PC-9 (cell line): ENCODE results near the gene CBL.

Experiments
- EZH2 ChIP-seq: fragments of 200-600 bp; sonication (generic); IDR thresholded peaks from 2 replicates; pipeline ENCODE4 v1.8.0; 2017; ENCODE audit warnings: antibody characterized with exemption, low read depth
- TF ChIP-seq, protein P1 (sequence below): fragments of 200-600 bp; sonication (generic); conservative IDR thresholded peaks from 2 replicates; pipeline ENCODE4 v1.6.1; 2017; ENCODE audit warnings: mixed run types, antibody characterized with exemption, mild to moderate bottlenecking, moderate library complexity

DNA sequence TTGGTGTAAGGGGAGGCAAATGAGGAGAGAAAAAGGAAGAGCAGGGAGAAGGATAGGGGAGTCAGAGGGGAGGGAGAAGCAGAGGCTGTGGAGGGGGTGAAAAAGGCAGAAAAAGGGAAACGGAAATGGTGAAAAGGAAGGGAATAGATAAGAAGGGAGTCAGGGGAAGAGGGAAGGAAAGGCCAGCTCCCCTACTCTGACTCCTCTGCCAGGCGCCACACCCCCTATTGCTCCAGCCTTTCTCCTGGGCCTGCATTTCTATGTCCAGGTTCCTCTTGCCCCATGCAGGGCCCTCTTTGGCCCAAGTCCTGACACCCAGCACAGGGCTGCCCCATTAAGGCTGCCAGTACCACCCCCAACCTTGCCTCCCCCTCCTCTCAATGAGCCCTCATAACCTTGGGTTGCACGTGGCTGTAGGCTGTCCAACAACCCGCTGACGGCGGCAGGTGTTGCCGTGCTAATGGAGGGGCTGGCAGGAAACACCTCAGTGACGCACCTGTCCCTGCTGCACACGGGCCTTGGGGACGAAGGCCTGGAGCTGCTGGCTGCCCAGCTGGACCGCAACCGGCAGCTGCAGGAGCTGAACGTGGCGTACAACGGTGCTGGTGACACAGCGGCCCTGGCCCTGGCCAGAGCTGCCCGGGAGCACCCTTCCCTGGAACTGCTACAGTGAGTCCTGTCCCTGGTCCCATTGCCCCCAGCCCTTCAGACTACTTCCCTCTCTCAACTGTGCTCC lies 24.3 kb upstream of the CBL start:
- TF ChIP-seq, protein P1, sequence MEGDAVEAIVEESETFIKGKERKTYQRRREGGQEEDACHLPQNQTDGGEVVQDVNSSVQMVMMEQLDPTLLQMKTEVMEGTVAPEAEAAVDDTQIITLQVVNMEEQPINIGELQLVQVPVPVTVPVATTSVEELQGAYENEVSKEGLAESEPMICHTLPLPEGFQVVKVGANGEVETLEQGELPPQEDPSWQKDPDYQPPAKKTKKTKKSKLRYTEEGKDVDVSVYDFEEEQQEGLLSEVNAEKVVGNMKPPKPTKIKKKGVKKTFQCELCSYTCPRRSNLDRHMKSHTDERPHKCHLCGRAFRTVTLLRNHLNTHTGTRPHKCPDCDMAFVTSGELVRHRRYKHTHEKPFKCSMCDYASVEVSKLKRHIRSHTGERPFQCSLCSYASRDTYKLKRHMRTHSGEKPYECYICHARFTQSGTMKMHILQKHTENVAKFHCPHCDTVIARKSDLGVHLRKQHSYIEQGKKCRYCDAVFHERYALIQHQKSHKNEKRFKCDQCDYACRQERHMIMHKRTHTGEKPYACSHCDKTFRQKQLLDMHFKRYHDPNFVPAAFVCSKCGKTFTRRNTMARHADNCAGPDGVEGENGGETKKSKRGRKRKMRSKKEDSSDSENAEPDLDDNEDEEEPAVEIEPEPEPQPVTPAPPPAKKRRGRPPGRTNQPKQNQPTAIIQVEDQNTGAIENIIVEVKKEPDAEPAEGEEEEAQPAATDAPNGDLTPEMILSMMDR = no peak
- TF ChIP-seq EZH2 = no peak
